OCI-LY3 (cell line): Measurements from ENCODE around the gene PSME2.

ENCODE experiments used
- H2AFZ ChIP-seq: fragments of 200-600, 300-600 bp; shearing (Covaris generic); 2 replicates; pipeline ENCODE4 v1.6.0; 2014; ENCODE audit warnings: antibody characterized with exemption, low read depth, low read length
- H3K27ac ChIP-seq: fragments of 200-600, 300-600 bp; sonication (generic); 2 replicates; pipeline ENCODE4 v1.5.1; 2014; ENCODE audit warnings: mild to moderate bottlenecking, low read length, moderate library complexity, mixed read lengths
- H3K27me3 ChIP-seq: fragments of 200-600, 300-600 bp; sonication (generic); 2 replicates; pipeline ENCODE4 v1.6.1; 2014; ENCODE audit warnings: low read depth, low read length, mixed read lengths
- H3K36me3 ChIP-seq: fragments of 200-600, 300-600 bp; sonication (generic); replicated peaks from 2 replicates; pipeline ENCODE3; 2014; ENCODE audit warnings: low read depth, low read length, mixed read lengths
- H3K4me1 ChIP-seq: fragments of 300-600, 200-600 bp; sonication (generic); 2 replicates; pipeline ENCODE4 v1.6.1; 2014; ENCODE audit warnings: low read length, mixed read lengths
- H3K4me2 ChIP-seq: fragments of 200-600, 300-600 bp; sonication (generic); 2 replicates; pipeline ENCODE4 v1.6.1; 2014; ENCODE audit warnings: low read length, mixed read lengths
- H3K4me3 ChIP-seq: fragments of 300-600, 200-600 bp; sonication (generic); 2 replicates; pipeline ENCODE4 v1.5.1; 2014; ENCODE audit warnings: antibody characterized with exemption, mild to moderate bottlenecking, low read length, moderate library complexity
- H3K79me2 ChIP-seq: fragments of 300-600, 200-600 bp; shearing (Covaris generic); 2 replicates; pipeline ENCODE4 v1.6.1; 2014; ENCODE audit warnings: mild to moderate bottlenecking, low read length, mixed read lengths
- H3K9ac ChIP-seq: fragments of 300-600, 200-600 bp; shearing (Covaris generic); 2 replicates; pipeline ENCODE4 v1.6.0; 2014; ENCODE audit warnings: mild to moderate bottlenecking, low read length, moderate library complexity
- H3K9me3 ChIP-seq: fragments of 200-600, 300-600 bp; shearing (Covaris generic); 2 replicates; pipeline ENCODE4 v1.6.1; 2014; ENCODE audit warnings: low read length, mixed read lengths; ENCODE audit not compliant: insufficient read depth
- H4K20me1 ChIP-seq: fragments of 200-600, 300-600 bp; sonication (generic); 2 replicates; pipeline ENCODE4 v1.6.1; 2016; ENCODE audit warnings: low read length, mixed read lengths; ENCODE audit not compliant: insufficient read depth
- EZH2phosphoT487 ChIP-seq: fragments of 200-600 bp; shearing (Covaris generic); IDR thresholded peaks from 2 replicates; pipeline ENCODE4 v1.6.1; 2018; ENCODE audit warnings: antibody characterized with exemption, mixed run types, low read depth
- TF ChIP-seq, protein P1 (sequence below): fragments of 200-600, 300-600 bp; sonication (generic); IDR thresholded peaks from 2 replicates; pipeline ENCODE4 v1.5.1; 2014; ENCODE audit warnings: antibody characterized with exemption, low read length, low read depth

Gene PSME2

DNA sequence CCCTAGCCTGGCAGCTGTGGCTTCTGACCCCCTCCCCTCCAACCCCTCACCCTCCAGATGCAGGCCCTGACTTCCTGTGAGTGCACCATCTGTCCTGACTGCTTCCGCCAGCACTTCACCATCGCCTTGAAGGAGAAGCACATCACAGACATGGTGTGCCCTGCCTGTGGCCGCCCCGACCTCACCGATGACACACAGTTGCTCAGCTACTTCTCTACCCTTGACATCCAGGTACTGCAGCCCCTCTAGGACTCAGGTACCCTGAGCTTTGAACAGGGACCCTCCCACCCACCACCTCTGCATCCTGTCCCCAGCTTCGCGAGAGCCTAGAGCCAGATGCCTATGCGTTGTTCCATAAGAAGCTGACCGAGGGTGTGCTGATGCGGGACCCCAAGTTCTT lies 8.7 kb upstream of the PSME2 start:
- Histone ChIP-seq H3K4me2 (no peak overlapping the region), H3K79me2 (no peaks in the 10 kb centered on the region), H3K9me3 (no peaks in the 10 kb centered on the region), H3K4me3 (no peak overlapping the region), H3K9ac (no peak overlapping the region), H3K4me1 (0 out of 2 replicates have a peak, but pooled peaks cover under 1% of the 10 kb centered on the region), H3K27ac (no peak overlapping the region), H3K36me3 (peaks cover 54% of the 10 kb centered on the region), H4K20me1 (no peaks in the 10 kb centered on the region), H3K27me3 (no peaks in the 10 kb centered on the region), H2AFZ (no peak overlapping the region)
- TF ChIP-seq EZH2phosphoT487: no peak
- TF ChIP-seq, protein P1, sequence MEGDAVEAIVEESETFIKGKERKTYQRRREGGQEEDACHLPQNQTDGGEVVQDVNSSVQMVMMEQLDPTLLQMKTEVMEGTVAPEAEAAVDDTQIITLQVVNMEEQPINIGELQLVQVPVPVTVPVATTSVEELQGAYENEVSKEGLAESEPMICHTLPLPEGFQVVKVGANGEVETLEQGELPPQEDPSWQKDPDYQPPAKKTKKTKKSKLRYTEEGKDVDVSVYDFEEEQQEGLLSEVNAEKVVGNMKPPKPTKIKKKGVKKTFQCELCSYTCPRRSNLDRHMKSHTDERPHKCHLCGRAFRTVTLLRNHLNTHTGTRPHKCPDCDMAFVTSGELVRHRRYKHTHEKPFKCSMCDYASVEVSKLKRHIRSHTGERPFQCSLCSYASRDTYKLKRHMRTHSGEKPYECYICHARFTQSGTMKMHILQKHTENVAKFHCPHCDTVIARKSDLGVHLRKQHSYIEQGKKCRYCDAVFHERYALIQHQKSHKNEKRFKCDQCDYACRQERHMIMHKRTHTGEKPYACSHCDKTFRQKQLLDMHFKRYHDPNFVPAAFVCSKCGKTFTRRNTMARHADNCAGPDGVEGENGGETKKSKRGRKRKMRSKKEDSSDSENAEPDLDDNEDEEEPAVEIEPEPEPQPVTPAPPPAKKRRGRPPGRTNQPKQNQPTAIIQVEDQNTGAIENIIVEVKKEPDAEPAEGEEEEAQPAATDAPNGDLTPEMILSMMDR: no peak

DNA sequence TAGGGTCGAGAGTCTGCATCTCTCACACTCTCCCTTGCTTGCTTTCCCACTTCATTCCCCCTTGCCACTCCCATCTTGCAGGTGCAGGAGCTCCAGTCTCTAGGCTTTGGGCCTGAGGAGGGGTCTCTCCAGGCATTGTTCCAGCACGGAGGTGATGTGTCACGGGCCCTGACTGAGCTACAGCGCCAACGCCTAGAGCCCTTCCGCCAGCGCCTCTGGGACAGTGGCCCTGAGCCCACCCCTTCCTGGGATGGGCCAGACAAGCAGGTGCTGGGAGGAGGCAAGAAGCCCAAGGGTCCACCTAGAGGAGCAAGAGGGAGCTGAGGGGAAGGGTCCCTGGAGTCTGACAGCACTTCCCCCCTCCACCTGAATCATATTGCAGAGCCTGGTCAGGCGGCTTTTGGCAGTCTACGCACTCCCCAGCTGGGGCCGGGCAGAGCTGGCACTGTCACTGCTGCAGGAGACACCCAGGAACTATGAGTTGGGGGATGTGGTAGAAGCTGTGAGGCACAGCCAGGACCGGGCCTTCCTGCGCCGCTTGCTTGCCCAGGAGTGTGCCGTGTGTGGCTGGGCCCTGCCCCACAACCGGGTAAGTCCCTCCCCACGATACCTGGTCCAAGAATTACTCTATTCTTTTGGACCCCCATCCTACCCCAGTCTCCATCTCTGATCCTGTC lies 5.1 kb upstream of the PSME2 start:
- no peaks in the 10 kb centered on the region for H3K27me3 ChIP-seq
- H4K20me1 ChIP-seq: 0 out of 2 replicates have a peak, but pooled peaks cover 2% of the 10 kb centered on the region
- H3K27ac ChIP-seq: no peak overlapping the region
- no peak overlapping the region for H3K4me2 ChIP-seq
- no peak overlapping the region for H2AFZ ChIP-seq
- peaks cover 7% of the 10 kb centered on the region for H3K4me1 ChIP-seq
- H3K36me3 ChIP-seq: peaks cover 46% of the 10 kb centered on the region
- H3K79me2 ChIP-seq: peaks cover 22% of the 10 kb centered on the region
- no peaks in the 10 kb centered on the region for H3K9me3 ChIP-seq
- TF ChIP-seq EZH2phosphoT487: no peak
- TF ChIP-seq, protein P1: no peak
- no peak overlapping the region for H3K4me3 ChIP-seq
- no peak overlapping the region for H3K9ac ChIP-seq

DNA sequence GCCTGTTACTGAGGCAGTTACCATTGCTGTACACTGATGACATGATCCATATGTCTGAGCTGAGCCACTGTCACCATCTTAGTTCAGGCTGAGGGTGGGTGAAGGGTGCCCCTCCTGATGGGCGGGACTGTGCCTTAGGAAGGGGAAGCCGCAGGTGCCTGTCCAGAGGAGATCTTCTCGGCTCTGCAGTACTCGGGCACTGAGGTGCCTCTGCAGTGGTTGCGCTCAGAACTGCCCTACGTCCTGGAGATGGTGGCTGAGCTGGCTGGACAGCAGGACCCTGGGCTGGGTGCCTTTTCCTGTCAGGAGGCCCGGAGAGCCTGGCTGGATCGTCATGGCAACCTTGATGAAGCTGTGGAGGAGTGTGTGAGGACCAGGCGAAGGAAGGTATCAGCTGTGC lies 4.6 kb upstream of the PSME2 start:
- H3K4me1 ChIP-seq: peaks cover 7% of the 10 kb centered on the region
- H3K36me3 ChIP-seq: peaks cover 46% of the 10 kb centered on the region
- no peak overlapping the region for H2AFZ ChIP-seq
- TF ChIP-seq EZH2phosphoT487: no peak
- TF ChIP-seq, protein P1: no peak
- H3K4me2 ChIP-seq: no peak overlapping the region
- H3K79me2 ChIP-seq: peaks cover 25% of the 10 kb centered on the region
- no peak overlapping the region for H3K27ac ChIP-seq
- H3K9ac ChIP-seq: no peak overlapping the region
- no peak overlapping the region for H3K4me3 ChIP-seq
- 0 out of 2 replicates have a peak, but pooled peaks cover 2% of the 10 kb centered on the region for H4K20me1 ChIP-seq
- H3K9me3 ChIP-seq: no peaks in the 10 kb centered on the region
- no peaks in the 10 kb centered on the region for H3K27me3 ChIP-seq

DNA sequence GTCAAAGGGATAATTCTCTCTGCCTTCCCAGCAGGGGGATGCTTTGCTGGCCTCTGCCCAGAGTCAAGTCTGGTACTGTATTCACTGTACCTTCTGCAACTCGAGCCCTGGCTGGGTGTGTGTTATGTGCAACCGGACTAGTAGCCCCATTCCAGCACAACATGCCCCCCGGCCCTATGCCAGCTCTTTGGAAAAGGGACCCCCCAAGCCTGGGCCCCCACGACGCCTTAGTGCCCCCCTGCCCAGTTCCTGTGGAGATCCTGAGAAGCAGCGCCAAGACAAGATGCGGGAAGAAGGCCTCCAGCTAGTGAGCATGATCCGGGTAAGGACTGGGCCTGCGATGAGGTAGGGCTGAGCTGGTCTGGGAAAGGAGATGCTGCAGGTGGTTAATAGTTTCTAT lies 4.2 kb upstream of the PSME2 start:
- H2AFZ ChIP-seq: no peak overlapping the region
- H3K4me3 ChIP-seq: no peak overlapping the region
- H3K79me2 ChIP-seq: peaks cover 30% of the 10 kb centered on the region
- H3K4me1 ChIP-seq: peaks cover 10% of the 10 kb centered on the region
- H3K4me2 ChIP-seq: no peak overlapping the region
- H4K20me1 ChIP-seq: 0 out of 2 replicates have a peak, but pooled peaks cover 2% of the 10 kb centered on the region
- no peaks in the 10 kb centered on the region for H3K9me3 ChIP-seq
- no peak overlapping the region for H3K27ac ChIP-seq
- H3K36me3 ChIP-seq: peaks cover 41% of the 10 kb centered on the region
- TF ChIP-seq, protein P1: no peak
- TF ChIP-seq EZH2phosphoT487: no peak
- no peaks in the 10 kb centered on the region for H3K27me3 ChIP-seq
- H3K9ac ChIP-seq: no peak overlapping the region
